DOHH2 (cell line): ENCODE measurements around the gene HOMER3.
"Not testable (repeated sequence)": the region's sequence is repeated elsewhere in the genome, so short reads cannot be mapped to it uniquely, and the experiment has no call there.

ENCODE experiments used
- H3F3A ChIP-seq: fragments of 200-600 bp; sonication (generic), shearing (Covaris generic); 2 replicates; pipeline ENCODE4 v1.6.0; 2016; ENCODE audit warnings: antibody characterized with exemption, mild to moderate bottlenecking; ENCODE audit not compliant: control insufficient read depth, insufficient read depth
- H3K27ac ChIP-seq: fragments of 200-600 bp; sonication (generic); 2 replicates; pipeline ENCODE4 v1.5.1; 2014; ENCODE audit warnings: low read depth, mild to moderate bottlenecking, low read length, moderate library complexity
- H3K27me3 ChIP-seq: fragments of 200-600 bp; sonication (generic); 2 replicates; pipeline ENCODE4 v1.6.1; 2014; ENCODE audit warnings: mild to moderate bottlenecking, low read length, mixed read lengths; ENCODE audit not compliant: control insufficient read depth
- H3K36me3 ChIP-seq: fragments of 200-600 bp; sonication (generic); 2 replicates; pipeline ENCODE4 v1.6.1; 2014; ENCODE audit warnings: mild to moderate bottlenecking, low read length, moderate library complexity, mixed read lengths; ENCODE audit not compliant: control insufficient read depth
- H3K4me1 ChIP-seq: fragments of 200-600 bp; sonication (generic); 2 replicates; pipeline ENCODE4 v1.6.1; 2014; ENCODE audit warnings: mild to moderate bottlenecking, low read length, mixed read lengths; ENCODE audit not compliant: control insufficient read depth
- H3K4me2 ChIP-seq: fragments of 200-600 bp; sonication (generic); 2 replicates; pipeline ENCODE4 v1.6.0; 2014; ENCODE audit warnings: mild to moderate bottlenecking, low read length, moderate library complexity
- H3K4me3 ChIP-seq: fragments of 200-600 bp; sonication (generic); 2 replicates; pipeline ENCODE4 v1.5.1; 2014; ENCODE audit warnings: mild to moderate bottlenecking, low read length, mixed read lengths
- H3K79me2 ChIP-seq: fragments of 200-600 bp; sonication (generic); 2 replicates; pipeline ENCODE4 v1.6.1; 2014; ENCODE audit warnings: mild to moderate bottlenecking, low read length, mixed read lengths; ENCODE audit not compliant: control insufficient read depth
- H3K9me2 ChIP-seq: fragments of 200-600 bp; sonication (generic); replicated peaks from 2 replicates; pipeline ENCODE4 v1.6.1; 2014; ENCODE audit warnings: mild to moderate bottlenecking, low read length, mixed read lengths; ENCODE audit not compliant: control insufficient read depth
- H3K9me3 ChIP-seq: fragments of 200-600 bp; sonication (generic); 2 replicates; pipeline ENCODE4 v1.6.1; 2014; ENCODE audit warnings: antibody characterized with exemption, low read length, mixed read lengths; ENCODE audit not compliant: control insufficient read depth, insufficient read depth
- H4K20me1 ChIP-seq: fragments of 200-600 bp; sonication (generic); 2 replicates; pipeline ENCODE4 v1.6.0; 2014; ENCODE audit warnings: low read depth, mild to moderate bottlenecking, antibody characterized with exemption, low read length, moderate library complexity; ENCODE audit not compliant: control insufficient read depth, insufficient read depth
- CTCF ChIP-seq: fragments of 200-600 bp; sonication (generic); IDR thresholded peaks from one replicate; pipeline ENCODE4 v1.5.1; 2014; ENCODE audit warnings: antibody characterized with exemption, mild to moderate bottlenecking, low read depth, low read length; ENCODE audit not compliant: poor library complexity, severe bottlenecking
- EZH2phosphoT487 ChIP-seq: fragments of 200-600 bp; sonication (generic); IDR thresholded peaks from 2 replicates; pipeline ENCODE4 v1.6.1; 2017; ENCODE audit warnings: borderline replicate concordance, mild to moderate bottlenecking, antibody characterized with exemption, low read length, moderate library complexity, mixed read lengths

Gene HOMER3

GRCh38 chr19:18955042-18955441 lies 14.0 kb upstream of the HOMER3 start:
- TF ChIP-seq CTCF = no peak
- TF ChIP-seq EZH2phosphoT487 = no peak
- Histone ChIP-seq H3K4me1 (no peaks in the 10 kb centered on the region), H3K9me2 (no peaks in the 10 kb centered on the region), H3K9me3 (no peaks in the 10 kb centered on the region), H3F3A (no peaks in the 10 kb centered on the region), H4K20me1 (no peaks in the 10 kb centered on the region), H3K4me2 (no peak overlapping the region), H3K36me3 (no peaks in the 10 kb centered on the region), H3K27ac (no peak overlapping the region), H3K27me3 (no peaks in the 10 kb centered on the region), H3K79me2 (no peaks in the 10 kb centered on the region), H3K4me3 (no peak overlapping the region)

GRCh38 chr19:18954094-18954493 lies 13.1 kb upstream of the HOMER3 start:
- no peak overlapping the region for H3K4me3 ChIP-seq
- no peaks in the 10 kb centered on the region for H3K79me2 ChIP-seq
- no peaks in the 10 kb centered on the region for H4K20me1 ChIP-seq
- no peaks in the 10 kb centered on the region for H3K36me3 ChIP-seq
- no peaks in the 10 kb centered on the region for H3F3A ChIP-seq
- no peaks in the 10 kb centered on the region for H3K4me1 ChIP-seq
- no peak overlapping the region for H3K4me2 ChIP-seq
- H3K9me3 ChIP-seq = no peaks in the 10 kb centered on the region
- no peaks in the 10 kb centered on the region for H3K9me2 ChIP-seq
- TF ChIP-seq EZH2phosphoT487 = no peak
- no peak for TF ChIP-seq CTCF
- no peaks in the 10 kb centered on the region for H3K27me3 ChIP-seq
- no peak overlapping the region for H3K27ac ChIP-seq

- not testable (repeated sequence) for H3K4me2 ChIP-seq, H3K9me2 ChIP-seq
Observed at GRCh38 chr19:18952364-18953003, 11.5 kb upstream of the HOMER3 start.

GRCh38 chr19:18951721-18952281 lies 10.8 kb upstream of the HOMER3 start:
- no peak overlapping the region for H3K4me3 ChIP-seq
- H3K9me3 ChIP-seq = no peaks in the 10 kb centered on the region
- H3K79me2 ChIP-seq = no peaks in the 10 kb centered on the region
- H3K27me3 ChIP-seq = no peaks in the 10 kb centered on the region
- H3K4me2 ChIP-seq = no peak overlapping the region
- no peaks in the 10 kb centered on the region for H3K9me2 ChIP-seq
- no peaks in the 10 kb centered on the region for H3F3A ChIP-seq
- H4K20me1 ChIP-seq = no peaks in the 10 kb centered on the region
- TF ChIP-seq EZH2phosphoT487 (no peak), CTCF (no peak)
- H3K4me1 ChIP-seq = peaks cover 13% of the 10 kb centered on the region
- H3K27ac ChIP-seq = no peak overlapping the region
- H3K36me3 ChIP-seq = no peaks in the 10 kb centered on the region

More at GRCh38 chr19:18952364-18953003, 11.5 kb upstream of the HOMER3 start:
- H3K4me1 ChIP-seq, H3K4me3 ChIP-seq, H3K36me3 ChIP-seq, H4K20me1 ChIP-seq, H3K79me2 ChIP-seq, H3K27me3 ChIP-seq, H3F3A ChIP-seq, H3K9me3 ChIP-seq, H3K27ac ChIP-seq: not testable (repeated sequence)
